T47D (cell line): Measurements from ENCODE around the gene REM1.
"Not testable (repeated sequence)": the region's sequence is repeated elsewhere in the genome, so short reads cannot be mapped to it uniquely, and the experiment has no call there.

ENCODE experiments used
- DNase-seq, 2 experiments: peaks; one replicate each; pipeline versions ENCODE4 v3.0.0 to v3.0.0-alpha.2; 2011 to 2012; ENCODE audit warnings: low read depth in 1 of 2, low spot score in 1 of 2
- JUND ChIP-seq: IDR thresholded peaks from 2 replicates; pipeline ENCODE4 v1.6.1; 2012; ENCODE audit warnings: low read depth
- in situ Hi-C: cut with HindIII; loops from 2 replicates; pipeline ENCODE4 v1.10.0; 2016; ENCODE audit warnings: low sequenced_read_pairs, low pct_unique_long_range_greater_than_20kb

Gene REM1

DNA sequence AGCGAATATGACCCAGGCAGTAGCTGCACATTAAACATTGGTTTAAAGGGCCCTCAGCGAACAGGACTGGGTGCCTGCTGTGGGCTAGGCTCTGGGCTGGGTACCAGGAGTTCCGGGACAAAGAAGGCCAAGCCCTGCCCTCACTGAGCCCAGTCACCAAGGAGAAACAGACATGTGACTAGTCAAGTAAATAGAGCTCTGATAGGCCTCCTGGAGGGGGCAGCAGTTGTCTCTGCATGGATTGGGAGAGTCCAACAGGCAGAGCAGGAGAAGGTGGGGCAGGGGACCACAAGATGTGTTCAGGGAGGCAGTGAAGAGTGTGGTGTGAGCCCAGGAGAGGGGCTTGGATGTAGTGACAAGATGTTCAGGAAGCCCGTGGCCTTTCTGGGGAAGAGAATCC is 42.3 kb downstream of the REM1 start:
- in situ Hi-C loops, result no loop called here
- peak in 1 of 2 experiments; percentile 73 for DNase-seq
- no peak for TF ChIP-seq JUND

DNA sequence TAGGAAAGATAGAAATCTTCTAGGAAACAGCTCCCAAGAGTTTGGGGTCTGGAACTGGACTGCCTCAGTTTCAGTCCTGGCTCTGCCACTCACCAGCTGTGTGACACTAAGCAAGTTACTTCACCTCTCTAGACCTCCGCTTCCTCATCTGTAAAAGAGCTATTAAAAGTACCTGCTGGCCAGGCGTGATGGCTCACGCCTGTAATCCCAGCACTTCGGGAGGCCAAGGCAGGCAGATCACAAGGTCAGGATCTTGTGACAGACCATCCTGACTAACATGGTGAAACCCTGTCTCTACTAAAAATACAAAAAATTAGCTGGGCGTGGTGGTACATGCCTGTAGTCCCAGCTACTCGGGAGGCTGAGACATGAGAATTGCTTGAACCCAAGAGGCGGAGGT is 46.2 kb downstream of the REM1 start:
- DNase-seq, in situ Hi-C loops: not testable (repeated sequence)

DNA sequence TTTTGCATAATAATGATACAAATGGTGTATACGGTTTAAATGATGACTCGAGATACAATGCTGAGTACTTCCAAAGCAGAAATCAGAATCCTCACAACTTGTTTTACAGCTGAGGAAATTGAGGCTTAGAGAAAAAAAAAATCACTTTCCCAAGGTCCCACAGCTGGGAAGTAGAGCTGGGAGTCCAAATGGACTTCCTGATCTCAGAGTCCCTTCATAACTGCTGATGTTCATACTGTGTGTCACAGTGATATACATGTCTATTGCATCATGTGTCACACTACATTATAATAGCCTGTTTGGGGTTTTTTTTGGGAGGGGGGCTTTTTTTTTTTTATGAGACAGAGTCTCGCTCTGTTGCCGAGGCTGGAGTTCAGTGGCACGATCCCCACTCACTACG is 47.6 kb downstream of the REM1 start:
- in situ Hi-C loops, result no loop called here
- DNase-seq, result no peak
- no peak for TF ChIP-seq JUND

DNA sequence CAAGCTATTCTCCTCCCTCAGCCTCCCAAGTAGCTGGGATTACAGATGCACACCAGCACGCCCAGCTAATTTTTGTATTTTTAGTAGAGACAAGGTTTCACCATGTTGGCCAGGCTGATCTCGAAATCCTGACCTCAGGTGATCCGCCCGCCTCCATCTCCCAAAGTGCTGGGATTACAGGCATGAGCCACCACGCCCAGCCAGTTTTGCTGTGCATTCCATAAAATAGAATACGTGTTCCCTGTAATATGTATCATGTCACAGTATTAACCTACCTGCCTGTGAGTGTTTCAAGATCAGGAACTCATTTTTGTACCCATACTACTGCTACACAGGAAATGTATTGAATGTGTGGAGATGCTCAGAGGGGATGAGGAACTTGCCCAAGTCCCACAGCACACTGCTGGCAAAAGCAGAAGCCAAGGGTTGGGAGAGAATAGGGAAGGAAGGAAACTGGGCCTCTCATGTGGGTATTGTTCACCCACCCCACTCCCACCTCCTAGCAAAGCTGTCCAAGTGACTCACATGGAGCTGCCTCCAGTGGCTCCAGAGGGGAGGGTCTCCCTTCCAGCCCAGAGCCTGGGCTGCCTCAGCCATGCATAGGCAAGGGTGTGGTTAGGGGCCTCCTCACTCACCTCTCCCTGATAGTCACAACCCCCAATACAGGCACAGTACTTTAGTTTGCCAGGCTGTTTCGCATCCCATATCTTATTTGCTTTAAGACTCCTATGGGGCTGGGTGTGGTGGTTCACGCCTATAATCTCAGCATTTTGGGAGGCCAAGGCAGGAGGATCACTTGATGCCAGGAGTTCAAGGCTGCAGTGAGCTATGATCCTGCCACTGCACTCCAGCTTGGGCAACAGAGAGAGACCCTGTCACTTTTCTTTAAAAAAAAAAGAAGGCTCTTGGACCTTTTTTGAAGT is 48.5 kb downstream of the REM1 start:
- in situ Hi-C loops, result no loop called here
- no peak for DNase-seq
- no peak for TF ChIP-seq JUND

- DNase-seq, result no peak
- no peak for TF ChIP-seq JUND
- in situ Hi-C loops, result no loop called here
These were observed 52.2 kb downstream of the REM1 start for GRCh38 chr20:31527266-31527665.
